GM21786 (cell line): ENCODE data around the gene FGF1.

Experiments used
- ATAC-seq: cut with Tn5 transposase; IDR thresholded peaks from one replicate; pipeline ENCODE4 v1.9.1; 2021; ENCODE audit not compliant: unreplicated experiment

The FGF1 gene

GRCh38 chr5:142644640-142645361 lies 41.1 kb downstream of the FGF1 start:
- no peak for ATAC-seq

- ATAC-seq = no peak
These were observed 41.8 kb downstream of the FGF1 start for GRCh38 chr5:142644127-142644526.

- no peak for ATAC-seq
These were observed 42.3 kb downstream of the FGF1 start for GRCh38 chr5:142643634-142644033.

- ATAC-seq = no peak
These were observed 43.5 kb downstream of the FGF1 start for GRCh38 chr5:142642427-142642826.

- no peak for ATAC-seq
These were observed 44.2 kb downstream of the FGF1 start for GRCh38 chr5:142641711-142642110.

- ATAC-seq = no peak
These were observed 45.4 kb downstream of the FGF1 start for GRCh38 chr5:142640316-142641005.

- ATAC-seq = no peak
These were observed 46.4 kb downstream of the FGF1 start for GRCh38 chr5:142639455-142639854.

GRCh38 chr5:142637871-142638270 lies 48.0 kb downstream of the FGF1 start:
- no peak for ATAC-seq

GRCh38 chr5:142636698-142637324 lies 49.1 kb downstream of the FGF1 start:
- ATAC-seq = no peak

- no peak for ATAC-seq
These were observed 49.8 kb downstream of the FGF1 start for GRCh38 chr5:142636093-142636492.

- no peak for ATAC-seq
These were observed 51.5 kb downstream of the FGF1 start for GRCh38 chr5:142634216-142635011.

GRCh38 chr5:142630927-142631539 lies 54.9 kb downstream of the FGF1 start:
- ATAC-seq = no peak

- ATAC-seq = no peak
These were observed 58.3 kb downstream of the FGF1 start for GRCh38 chr5:142627383-142628217.

GRCh38 chr5:142626786-142627185 lies 59.1 kb downstream of the FGF1 start:
- ATAC-seq = no peak

- ATAC-seq = no peak
These were observed 59.8 kb downstream of the FGF1 start for GRCh38 chr5:142626099-142626498.

GRCh38 chr5:142621227-142621626 lies 64.7 kb downstream of the FGF1 start:
- ATAC-seq = no peak

- ATAC-seq = no peak
These were observed 66.1 kb downstream of the FGF1 start for GRCh38 chr5:142619815-142620214.

- no peak for ATAC-seq
These were observed 67.8 kb downstream of the FGF1 start for GRCh38 chr5:142618130-142618523.

- ATAC-seq = no peak
These were observed 68.3 kb downstream of the FGF1 start for GRCh38 chr5:142617416-142618129.
